Erythroblast (primary cell): ENCODE results near the gene GRHL3.

ENCODE experiments used
- GATA1 ChIP-seq: IDR thresholded peaks from 2 replicates; pipeline ENCODE4 v1.6.1; 2011; ENCODE audit warnings: low read depth, mild to moderate bottlenecking, control low read depth, low read length, moderate library complexity
- POLR2A ChIP-seq: IDR thresholded peaks from 2 replicates; pipeline ENCODE4 v1.6.1; 2011; ENCODE audit warnings: mild to moderate bottlenecking, low read length

- TF ChIP-seq POLR2A (no peak), GATA1 (no peak)
Measured at GRCh38 chr1:24322470-24323177, 3.5 kb downstream of the GRHL3 start.
